Mesenchymal stem cell (in vitro differentiated cells and primary cell): ENCODE measurements around the gene GABBR2.
A peak's percentile ranks its signal among the peaks of the same experiment; 100 is the strongest.

Experiments used
- DNase-seq: peaks from one replicate; pipeline ENCODE4 v3.0.0-alpha.2; 2013
- H2AFZ ChIP-seq: one replicate; pipeline ENCODE4 v1.6.1; 2013; ENCODE audit warnings: low read depth, mild to moderate bottlenecking, control low read depth, inconsistent platforms, low read length, moderate library complexity
- H2AK5ac ChIP-seq: 2 replicates; pipeline ENCODE4 v1.6.1; 2013; ENCODE audit warnings: low read length, moderate library complexity, mild to moderate bottlenecking, inconsistent platforms; ENCODE audit not compliant: severe bottlenecking
- H2BK120ac ChIP-seq: one replicate; pipeline ENCODE4 v1.6.1; 2013; ENCODE audit warnings: low read depth, mild to moderate bottlenecking, inconsistent platforms, low read length, moderate library complexity
- H2BK12ac ChIP-seq, 2 experiments: one replicate each; pipeline ENCODE4 v1.6.1; 2013; ENCODE audit warnings: inconsistent platforms in 2 of 2, low read length in 2 of 2, mild to moderate bottlenecking in 2 of 2, moderate library complexity in 2 of 2, control low read depth in 1 of 2
- H2BK15ac ChIP-seq: one replicate; pipeline ENCODE4 v1.6.1; 2013; ENCODE audit warnings: mild to moderate bottlenecking, low read depth, inconsistent platforms; ENCODE audit not compliant: poor library complexity, severe bottlenecking
- H2BK5ac ChIP-seq: 2 replicates; pipeline ENCODE4 v1.6.1; 2013; ENCODE audit warnings: low read depth, mild to moderate bottlenecking, low read length, control low read depth, inconsistent platforms; ENCODE audit not compliant: poor library complexity, severe bottlenecking
- H3K14ac ChIP-seq, 2 experiments: one replicate each; pipeline ENCODE4 v1.6.1; 2013; ENCODE audit warnings: inconsistent platforms in 2 of 2, low read length in 2 of 2, control low read depth in 1 of 2, mild to moderate bottlenecking in 1 of 2, moderate library complexity in 1 of 2
- H3K18ac ChIP-seq, 2 experiments: one replicate each; pipeline ENCODE4 v1.6.1; 2013; ENCODE audit warnings: inconsistent platforms in 2 of 2, low read length in 2 of 2, control low read depth in 1 of 2, low read depth in 1 of 2, mild to moderate bottlenecking in 1 of 2
- H3K23ac ChIP-seq, 2 experiments: one replicate each; pipeline ENCODE4 v1.6.1; 2013; ENCODE audit warnings: inconsistent platforms in 2 of 2, low read length in 2 of 2, mild to moderate bottlenecking in 2 of 2, moderate library complexity in 2 of 2, control low read depth in 1 of 2
- H3K27ac ChIP-seq: 2 replicates; pipeline ENCODE4 v1.5.1; 2013; ENCODE audit warnings: mild to moderate bottlenecking, moderate library complexity, low read length, control low read depth, inconsistent platforms; ENCODE audit not compliant: poor library complexity, severe bottlenecking
- H3K27me3 ChIP-seq, 2 experiments: 2 replicates each; pipeline versions ENCODE4 v1.6.1 to v1.7.0; 2013; ENCODE audit warnings: low read length in 2 of 2, mild to moderate bottlenecking in 2 of 2, moderate library complexity in 2 of 2, control low read depth in 1 of 2, inconsistent platforms in 1 of 2; ENCODE audit not compliant: control insufficient read depth in 1 of 2, insufficient read depth in 1 of 2
- H3K36me3 ChIP-seq, 2 experiments: 2 replicates each; pipeline versions ENCODE4 v1.6.1 to v1.7.0; 2013; ENCODE audit warnings: low read length in 2 of 2, control low read depth in 1 of 2, inconsistent platforms in 1 of 2, low read depth in 1 of 2, mild to moderate bottlenecking in 1 of 2; ENCODE audit not compliant: insufficient read depth in 2 of 2, control insufficient read depth in 1 of 2
- H3K4ac ChIP-seq, 2 experiments: one replicate each; pipeline ENCODE4 v1.6.1; 2013; ENCODE audit warnings: inconsistent platforms in 2 of 2, low read length in 2 of 2, mild to moderate bottlenecking in 2 of 2, moderate library complexity in 2 of 2, control low read depth in 1 of 2, low read depth in 1 of 2
- H3K4me1 ChIP-seq: 2 replicates; pipeline ENCODE4 v1.6.1; 2013; ENCODE audit warnings: low read depth, low read length, control low read depth; ENCODE audit not compliant: control insufficient read depth, insufficient read depth
- H3K4me2 ChIP-seq: 2 replicates; pipeline ENCODE4 v1.6.1; 2013; ENCODE audit warnings: low read length, mild to moderate bottlenecking, inconsistent platforms; ENCODE audit not compliant: poor library complexity, severe bottlenecking
- H3K4me3 ChIP-seq, 2 experiments: 2 replicates each; pipeline versions ENCODE4 v1.5.1 to v1.7.0; 2013; ENCODE audit warnings: low read length in 2 of 2, mild to moderate bottlenecking in 2 of 2, control low read depth in 1 of 2, low read depth in 1 of 2; ENCODE audit not compliant: insufficient read depth in 1 of 2
- H3K79me1 ChIP-seq: replicated peaks from 2 replicates; pipeline ENCODE4 v1.6.1; 2013; ENCODE audit warnings: mild to moderate bottlenecking, control low read depth, low read length, inconsistent platforms; ENCODE audit not compliant: poor library complexity, severe bottlenecking
- H3K9ac ChIP-seq: 2 replicates; pipeline ENCODE4 v1.7.0; 2013; ENCODE audit warnings: mild to moderate bottlenecking, low read length, moderate library complexity
- H3K9me3 ChIP-seq: 2 replicates; pipeline ENCODE4 v1.7.0; 2013; ENCODE audit warnings: mild to moderate bottlenecking, low read length; ENCODE audit not compliant: control insufficient read depth
- H4K8ac ChIP-seq: one replicate; pipeline ENCODE4 v1.6.1; 2013; ENCODE audit warnings: inconsistent platforms, mild to moderate bottlenecking, low read length, moderate library complexity
- H4K91ac ChIP-seq: one replicate; pipeline ENCODE4 v1.6.1; 2013; ENCODE audit warnings: mild to moderate bottlenecking, low read length, inconsistent platforms
- WGBS: methylation state at CpG from one replicate; pipeline ENCODE4 v1.1.7; 2013; ENCODE audit warnings: mixed read lengths; 5-methylcytosine and 5-hydroxymethylcytosine counted together

GABBR2 gene

GRCh38 chr9:98607152-98607551, 101.6 kb downstream of the GABBR2 start:
- Histone ChIP-seq H3K23ac (no peak overlapping the region), H4K91ac (no peak overlapping the region), H2AK5ac (no peak overlapping the region), H3K14ac (no peak overlapping the region), H3K4me3 (no peak overlapping the region), H3K4me2 (no peak overlapping the region), H4K8ac (no peak overlapping the region), H3K9ac (no peak overlapping the region), H3K18ac (no peak overlapping the region), H3K9me3 (no peaks in the 10 kb centered on the region), H2BK5ac (no peak overlapping the region), H3K4me1 (no peaks in the 10 kb centered on the region), H2BK120ac (no peak overlapping the region), H3K4ac (no peak overlapping the region), H2AFZ (no peak overlapping the region), H3K79me1 (no peaks in the 10 kb centered on the region), H2BK12ac (no peak overlapping the region), H3K36me3 (no peaks in the 10 kb centered on the region), H2BK15ac (no peak overlapping the region), H3K27ac (no peak overlapping the region), H3K27me3 (peaks cover 11 to 21% of the 10 kb centered on the region in 2 experiments)
- WGBS = 83% methylated on average over 7 of the region's 8 CpGs
- peak; percentile 44 for DNase-seq

GRCh38 chr9:98606730-98607129, 102.0 kb downstream of the GABBR2 start:
- Histone ChIP-seq H2AK5ac (no peak overlapping the region), H3K4me3 (no peak overlapping the region), H4K8ac (no peak overlapping the region), H3K79me1 (no peaks in the 10 kb centered on the region), H3K36me3 (no peaks in the 10 kb centered on the region), H3K23ac (no peak overlapping the region), H2BK15ac (no peak overlapping the region), H3K27me3 (peaks cover 7 to 17% of the 10 kb centered on the region in 2 experiments), H2AFZ (no peak overlapping the region), H3K4ac (no peak overlapping the region), H3K9me3 (no peaks in the 10 kb centered on the region), H3K4me1 (no peaks in the 10 kb centered on the region), H3K9ac (no peak overlapping the region), H3K27ac (no peak overlapping the region), H3K14ac (no peak overlapping the region), H3K4me2 (no peak overlapping the region), H2BK5ac (no peak overlapping the region), H3K18ac (no peak overlapping the region), H2BK12ac (no peak overlapping the region), H2BK120ac (no peak overlapping the region), H4K91ac (no peak overlapping the region)
- 96% methylated on average over 12 of the region's 12 CpGs for WGBS
- no peak for DNase-seq

- Histone ChIP-seq H2AFZ (no peak overlapping the region), H4K91ac (peak overlapping the region; percentile 1), H2BK120ac (no peak overlapping the region), H3K4me2 (no peak overlapping the region), H3K36me3 (no peaks in the 10 kb centered on the region), H3K27me3 (peaks cover 0 to 14% of the 10 kb centered on the region in 2 experiments), H3K4ac (no peak overlapping the region), H3K4me1 (no peaks in the 10 kb centered on the region), H2BK5ac (no peak overlapping the region), H2BK15ac (no peak overlapping the region), H4K8ac (no peak overlapping the region), H3K14ac (peak overlapping the region in 1 of 2 experiments; percentile 78), H2BK12ac (no peak overlapping the region), H3K9me3 (no peaks in the 10 kb centered on the region), H2AK5ac (no peak overlapping the region), H3K27ac (no peak overlapping the region), H3K9ac (no peak overlapping the region), H3K18ac (no peak overlapping the region), H3K4me3 (no peak overlapping the region), H3K79me1 (no peaks in the 10 kb centered on the region), H3K23ac (no peak overlapping the region)
- no peak for DNase-seq
- 95% methylated on average over 8 of the region's 8 CpGs for WGBS
Measured at GRCh38 chr9:98605116-98605515, 103.6 kb downstream of the GABBR2 start.

- no peak overlapping the region for H3K18ac ChIP-seq
- no peaks in the 10 kb centered on the region for H3K79me1 ChIP-seq
Measured at GRCh38 chr9:98603821-98604383, 104.8 kb downstream of the GABBR2 start.

More at GRCh38 chr9:98603821-98604383, 104.8 kb downstream of the GABBR2 start:
- Histone ChIP-seq H3K23ac (no peak overlapping the region), H3K4me1 (no peaks in the 10 kb centered on the region), H3K9ac (no peak overlapping the region), H4K8ac (no peak overlapping the region), H3K9me3 (no peaks in the 10 kb centered on the region), H3K4ac (no peak overlapping the region), H4K91ac (no peak overlapping the region), H2BK120ac (no peak overlapping the region), H3K27ac (no peak overlapping the region), H3K4me3 (no peak overlapping the region), H3K4me2 (no peak overlapping the region), H3K36me3 (no peaks in the 10 kb centered on the region), H3K27me3 (peaks cover 0 to 16% of the 10 kb centered on the region in 2 experiments), H2BK15ac (no peak overlapping the region), H2AK5ac (no peak overlapping the region), H3K14ac (no peak overlapping the region), H2BK5ac (no peak overlapping the region), H2AFZ (no peak overlapping the region), H2BK12ac (no peak overlapping the region)
- 90% methylated on average over 13 of the region's 13 CpGs for WGBS
- no peak for DNase-seq
